GM19025 (cell line): Measurements from ENCODE around the gene ARHGAP24.
"Not testable (repeated sequence)": the region's sequence is repeated elsewhere in the genome, so short reads cannot be mapped to it uniquely, and the experiment has no call there.

Source experiments
- ATAC-seq: cut with Tn5 transposase; IDR thresholded peaks from one replicate; pipeline ENCODE4 v1.9.1; 2021; ENCODE audit warnings: mild to moderate bottlenecking, low read depth, moderate library complexity; ENCODE audit not compliant: unreplicated experiment

The ARHGAP24 gene

GRCh38 chr4:85979276-85979675, 504.3 kb downstream of the ARHGAP24 start:
- ATAC-seq = peak; percentile 98

GRCh38 chr4:85986266-85986665, 511.3 kb downstream of the ARHGAP24 start:
- ATAC-seq = no peak

GRCh38 chr4:85993641-85994040, 518.7 kb downstream of the ARHGAP24 start:
- ATAC-seq = no peak

- no peak for ATAC-seq
These were observed 519.6 kb downstream of the ARHGAP24 start for GRCh38 chr4:85994576-85994975.

GRCh38 chr4:85995361-85995760, 520.4 kb downstream of the ARHGAP24 start:
- peak; percentile 69 for ATAC-seq

- no peak for ATAC-seq
These were observed 526.6 kb downstream of the ARHGAP24 start for GRCh38 chr4:86001591-86001990.

GRCh38 chr4:86004030-86004429, 529.1 kb downstream of the ARHGAP24 start:
- no peak for ATAC-seq

- no peak for ATAC-seq
These were observed 531.1 kb downstream of the ARHGAP24 start for GRCh38 chr4:86006057-86006456.

- no peak for ATAC-seq
These were observed 532.1 kb downstream of the ARHGAP24 start for GRCh38 chr4:86007042-86007441.

GRCh38 chr4:86011117-86011516, 536.2 kb downstream of the ARHGAP24 start:
- ATAC-seq = no peak

GRCh38 chr4:86013621-86014020, 538.7 kb downstream of the ARHGAP24 start:
- ATAC-seq = no peak

GRCh38 chr4:86014599-86014998, 539.6 kb downstream of the ARHGAP24 start:
- ATAC-seq = peak; percentile 93

- no peak for ATAC-seq
These were observed 540.7 kb downstream of the ARHGAP24 start for GRCh38 chr4:86015412-86016350.

- no peak for ATAC-seq
These were observed 544.4 kb downstream of the ARHGAP24 start for GRCh38 chr4:86019362-86019761.

- no peak for ATAC-seq
These were observed 545.0 kb downstream of the ARHGAP24 start for GRCh38 chr4:86019906-86020305.

GRCh38 chr4:86021671-86022070, 546.7 kb downstream of the ARHGAP24 start:
- not testable (repeated sequence) for ATAC-seq

GRCh38 chr4:86026720-86027119, 551.8 kb downstream of the ARHGAP24 start:
- no peak for ATAC-seq

GRCh38 chr4:86031927-86032326, 557.0 kb downstream of the ARHGAP24 start:
- ATAC-seq = no peak

GRCh38 chr4:86032476-86033022, 557.6 kb downstream of the ARHGAP24 start:
- ATAC-seq = no peak

GRCh38 chr4:86033171-86033570, 558.2 kb downstream of the ARHGAP24 start:
- no peak for ATAC-seq

GRCh38 chr4:86034616-86035015, 559.7 kb downstream of the ARHGAP24 start:
- no peak for ATAC-seq

- no peak for ATAC-seq
These were observed 560.7 kb downstream of the ARHGAP24 start for GRCh38 chr4:86035688-86036087.
